ENCODE measurements around the gene TSPOAP1. TPM values are rescaled to one million over a fixed set of nuclear protein-coding genes. Genes with fewer than 3 reads are reported as not detected.

Gene TSPOAP1
- total RNA-seq, 1 experiment from 2014 or later = 10.9 TPM

- TF ChIP-seq AFF4 (CRISPR knock-in tag; IDR thresholded peaks at IDR 0.05; ENCODE audit: borderline replicate concordance) (no peak), JAZF1 (CRISPR knock-in tag; IDR thresholded peaks at IDR 0.05) (no peak), NFATC4 (CRISPR knock-in tag; IDR thresholded peaks at IDR 0.05) (no peak), IRF2 (CRISPR knock-in tag; IDR thresholded peaks at IDR 0.05; ENCODE audit: borderline replicate concordance, low read depth) (no peak), RELA (CRISPR knock-in tag; IDR thresholded peaks at IDR 0.05; ENCODE audit: borderline replicate concordance) (no peak), FOXJ3 (CRISPR knock-in tag; IDR thresholded peaks at IDR 0.05; ENCODE audit: borderline replicate concordance) (no peak), FOXK1 (CRISPR knock-in tag; IDR thresholded peaks at IDR 0.05) (peak; percentile 100), ZBTB21 (CRISPR knock-in tag; IDR thresholded peaks at IDR 0.05; ENCODE audit: borderline replicate concordance) (peak; percentile 71; the same call in 1 of the 2 replicates), MLX (CRISPR knock-in tag; IDR thresholded peaks at IDR 0.05) (no peak), GRHL2 (CRISPR knock-in tag; IDR thresholded peaks at IDR 0.05; ENCODE audit: insufficient replicate concordance, severe bottlenecking) (no peak), ATF3 (CRISPR knock-in tag; conservative IDR thresholded peaks at IDR 0.05) (no peak), NR1H2 (CRISPR knock-in tag; IDR thresholded peaks at IDR 0.05) (no peak), PRRX2 (CRISPR knock-in tag; IDR thresholded peaks at IDR 0.05) (no peak), ZNF219 (CRISPR knock-in tag; IDR thresholded peaks at IDR 0.05; ENCODE audit: borderline replicate concordance) (no peak), ZNF138 (CRISPR knock-in tag; conservative IDR thresholded peaks at IDR 0.05) (no peak), ELF4 (CRISPR knock-in tag; IDR thresholded peaks at IDR 0.05; ENCODE audit: low read depth) (0 out of 2 replicates have a peak, but pooled peaks have one; percentile 64), ZNF232 (CRISPR knock-in tag; IDR thresholded peaks at IDR 0.05) (no peak), RORB (CRISPR knock-in tag; IDR thresholded peaks at IDR 0.05) (no peak), IRF1 (CRISPR knock-in tag; IDR thresholded peaks at IDR 0.05) (no peak), PRDM15 (CRISPR knock-in tag; IDR thresholded peaks at IDR 0.05) (no peak), ZSCAN18 (CRISPR knock-in tag; IDR thresholded peaks at IDR 0.05) (no peak), ZBTB43 (CRISPR knock-in tag; IDR thresholded peaks at IDR 0.05) (no peak), TCF7 (CRISPR knock-in tag; IDR thresholded peaks at IDR 0.05; ENCODE audit: low read depth) (no peak), NFYB (CRISPR knock-in tag; conservative IDR thresholded peaks at IDR 0.05; ENCODE audit: low read depth) (no peak), SP1 (CRISPR knock-in tag; conservative IDR thresholded peaks at IDR 0.05) (peak; percentile 92), E2F5 (CRISPR knock-in tag; IDR thresholded peaks at IDR 0.05) (peak; percentile 93)
Observed at GRCh38 chr17:58351831-58352595, 23.4 kb upstream of the TSPOAP1 start, which contains the start of gene SUPT4H1 (continued).

Measured in WTC11 (cell line).